Activated CD8-positive, alpha-beta memory T cell treated with anti-CD3 and anti-CD28 coated beads for 36 hours (primary cell): ENCODE results near the gene BCL2L12. TPM values are rescaled to one million over a fixed set of nuclear protein-coding genes. Genes with fewer than 3 reads are reported as not detected.

Source experiments
- CTCF ChIA-PET: fragments of 350-600 bp; sonication (Branson Sonifier 250); formaldehyde crosslinking; loops from one replicate; lab custom pipeline; 2021; ENCODE audit warnings: antibody characterized with exemption; lab: Charles Lee
- POLR2A ChIA-PET: fragments of 350-600 bp; sonication (Branson Sonifier 250); formaldehyde crosslinking; loops from one replicate; lab custom pipeline; 2021; ENCODE audit warnings: antibody characterized with exemption; lab: Charles Lee
- total RNA-seq, 2 experiments: library from RNA; stranded (reverse); gene quantifications; one replicate each; pipeline ENCODE4 v1.2.3, GENCODE V29; 2021

Gene BCL2L12
- total RNA-seq, 2 experiments from 2014 or later, result 72.3 to 73.6 TPM

DNA sequence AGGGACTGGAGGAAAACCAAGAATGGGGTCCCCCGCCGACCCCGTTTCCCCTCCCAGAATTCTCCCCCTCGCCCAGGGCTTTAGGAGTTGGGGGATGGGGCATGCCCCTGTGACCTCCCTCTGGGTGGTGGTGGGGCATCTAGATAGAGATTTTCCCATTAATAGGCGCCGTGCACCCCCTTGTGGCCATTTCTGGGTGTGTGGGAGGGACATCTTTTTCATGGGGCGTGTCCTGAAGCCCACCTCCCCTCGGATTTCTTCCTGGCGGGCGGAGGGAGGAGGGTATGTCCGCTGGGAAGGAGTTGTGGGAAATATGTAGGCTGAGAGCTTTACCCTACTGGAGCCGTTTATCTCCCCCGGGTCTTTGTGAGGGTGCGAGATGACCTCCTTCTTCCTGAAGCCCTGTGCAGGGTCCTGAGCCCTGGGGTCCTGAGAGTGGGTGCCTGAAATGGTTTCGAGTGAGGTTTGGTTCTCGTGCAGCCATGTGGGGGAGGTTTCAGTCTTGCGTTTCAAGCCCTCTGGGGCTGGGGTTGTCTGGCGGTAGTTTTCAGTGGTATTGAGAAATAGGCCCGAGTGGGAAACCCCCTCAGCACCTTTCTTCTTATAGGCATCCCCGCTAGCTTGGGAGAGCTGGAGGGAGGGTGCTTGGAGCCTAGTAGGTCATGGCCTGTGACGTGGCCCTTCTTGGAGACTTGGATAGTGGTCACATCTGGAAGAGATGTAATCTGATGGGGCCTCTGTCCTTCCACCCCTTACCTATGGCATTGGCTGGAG, 12.4 kb downstream of the BCL2L12 start:
- CTCF ChIA-PET, result interaction anchor here (0.7 to 3.6 kb wide), 11 partner anchors 7 to 179 kb away, joined by 3 to 20 read pairs (median 3); partner anchors contain the start of genes ADM5, BCL2L12, IRF3 and RRAS
- POLR2A ChIA-PET, result interaction anchor here (1.2 to 4.3 kb wide), 3 partner anchors 12 to 38 kb away, joined by 4 to 29 read pairs (median 4); partner anchors contain the start of genes BCL2L12, IRF3 and RRAS

DNA sequence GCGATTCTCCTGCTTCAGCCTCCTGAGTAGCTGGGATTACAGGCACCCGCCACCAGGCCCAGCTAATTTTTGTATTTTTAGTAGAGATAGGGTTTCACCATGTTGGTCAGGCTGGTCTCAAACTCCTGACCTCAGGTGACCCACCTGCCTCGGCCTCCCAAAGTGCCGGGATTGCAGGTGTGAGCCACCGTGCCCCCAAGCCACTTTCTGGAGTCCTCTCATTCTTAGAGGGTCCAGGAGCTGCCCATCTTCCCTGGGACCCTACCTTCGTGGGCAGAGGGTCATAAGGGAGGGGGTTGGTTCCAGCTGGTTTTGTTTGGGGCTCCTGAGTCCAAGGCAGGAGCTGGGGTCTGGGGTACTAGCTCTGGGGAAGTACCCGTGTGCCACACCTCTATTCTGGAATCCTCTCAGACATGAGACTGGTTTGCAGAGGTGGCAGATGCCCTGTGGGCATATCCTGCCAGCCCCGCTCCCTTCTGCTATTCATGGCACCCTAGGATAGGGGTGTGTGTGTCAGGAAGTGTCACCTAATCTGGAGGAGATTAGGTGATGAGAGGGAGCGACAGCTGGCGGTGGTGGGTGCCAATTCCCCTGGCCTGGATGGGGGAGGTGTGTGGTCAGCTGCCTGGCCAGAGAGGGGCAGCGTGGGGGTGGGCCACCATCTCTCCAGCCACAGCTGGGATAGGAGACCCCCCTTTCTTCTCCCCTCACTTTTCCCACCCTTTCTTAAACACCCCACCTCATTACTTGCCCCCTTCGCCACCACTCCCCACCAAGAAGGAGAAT, 13.4 kb downstream of the BCL2L12 start:
- CTCF ChIA-PET, result interaction anchor here (0.7 to 3.6 kb wide), 8 partner anchors 8 to 1356 kb away, joined by 3 to 20 read pairs (median 4); partner anchors contain the start of genes BCL2L12 and IRF3
- POLR2A ChIA-PET, result interaction anchor here (0.7 to 4.3 kb wide), 4 partner anchors 11 to 39 kb away, joined by 4 to 29 read pairs (median 4); partner anchors contain the start of genes BCL2L12, IRF3 and RRAS

DNA sequence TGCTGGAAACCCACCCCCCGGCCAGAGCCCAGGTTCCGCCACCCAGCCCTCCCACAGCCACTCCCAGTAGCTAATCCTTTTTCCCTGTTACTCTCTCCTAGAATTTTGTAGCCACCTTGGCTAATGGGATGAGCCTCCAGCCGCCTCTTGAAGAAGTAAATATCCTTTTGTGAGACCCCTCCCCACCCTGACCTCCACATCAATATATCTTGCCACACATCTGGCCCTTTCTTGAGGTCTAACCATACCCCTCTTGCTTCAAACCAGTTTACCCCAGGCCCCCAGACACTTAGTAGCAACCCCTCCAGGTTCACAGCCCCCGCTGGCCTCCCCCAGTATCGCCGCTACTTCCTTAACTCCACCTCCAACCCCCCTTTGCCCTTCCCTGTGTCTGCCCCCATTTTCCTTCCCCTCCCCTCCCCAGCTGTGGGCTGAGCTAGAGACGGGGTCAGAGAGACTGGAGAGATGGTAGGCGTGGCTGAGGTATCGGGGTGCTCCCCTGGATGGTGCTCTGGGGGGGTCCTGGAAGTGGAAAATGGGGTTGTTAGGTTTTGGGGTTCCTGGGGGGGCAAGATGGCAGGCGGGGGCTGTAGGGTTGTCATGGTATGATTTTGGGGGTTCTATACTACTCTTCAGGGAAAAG, 14.2 kb downstream of the BCL2L12 start:
- CTCF ChIA-PET, result interaction anchor here (0.6 to 3.6 kb wide), 9 partner anchors 9 to 1356 kb away, joined by 3 to 20 read pairs (median 4); partner anchors contain the start of genes ADM5, BCL2L12, IRF3 and RRAS
- POLR2A ChIA-PET, result interaction anchor here (0.6 kb wide), 1 partner anchor 30 kb away, joined by 5 read pairs; no protein-coding TSS in a partner anchor

DNA sequence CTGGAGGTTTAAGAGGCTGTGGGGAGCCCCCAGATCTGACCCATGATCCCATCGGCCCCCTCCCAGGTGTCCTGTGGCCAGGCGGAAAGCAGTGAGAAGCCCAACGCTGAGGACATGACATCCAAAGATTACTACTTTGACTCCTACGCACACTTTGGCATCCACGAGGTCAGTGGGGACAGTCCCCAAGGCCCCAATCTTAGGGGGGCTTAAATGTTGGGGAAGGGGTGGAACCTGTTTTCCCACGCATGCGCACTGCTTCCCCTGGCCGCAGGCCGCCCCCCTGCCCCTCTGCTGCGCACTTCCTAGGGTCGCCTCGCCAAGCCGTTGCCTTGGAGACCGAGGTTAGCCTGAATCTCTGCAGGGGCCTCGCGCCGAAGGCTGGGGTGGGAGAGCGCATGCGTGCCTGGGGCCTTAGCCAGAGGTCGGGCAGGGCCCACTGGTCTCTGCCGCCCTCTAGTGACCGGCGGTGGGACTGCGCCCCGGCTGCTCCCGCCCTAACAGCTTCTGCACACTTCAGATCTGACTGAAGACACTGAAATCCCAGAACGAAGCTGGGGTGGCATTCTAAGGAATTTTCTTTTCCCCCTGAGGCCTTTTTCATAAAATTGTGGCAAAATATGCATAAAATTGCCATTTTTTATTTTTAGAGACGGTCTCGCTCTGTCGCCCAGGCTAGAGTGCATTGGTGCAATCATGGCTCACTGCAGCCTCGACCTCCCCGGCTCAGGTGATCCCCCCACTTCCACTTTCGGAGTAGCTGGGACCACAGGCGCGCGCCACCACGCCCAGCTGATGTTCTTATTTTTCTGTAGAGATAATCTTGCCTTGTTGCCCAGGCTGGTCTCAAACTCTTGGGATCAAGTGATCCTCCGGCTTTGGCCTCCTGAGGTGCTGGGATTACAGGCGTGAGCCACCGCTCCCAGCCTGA, 15.0 kb downstream of the BCL2L12 start:
- POLR2A ChIA-PET, result interaction anchor here (0.6 kb wide), 1 partner anchor 31 kb away, joined by 5 read pairs; no protein-coding TSS in a partner anchor

DNA sequence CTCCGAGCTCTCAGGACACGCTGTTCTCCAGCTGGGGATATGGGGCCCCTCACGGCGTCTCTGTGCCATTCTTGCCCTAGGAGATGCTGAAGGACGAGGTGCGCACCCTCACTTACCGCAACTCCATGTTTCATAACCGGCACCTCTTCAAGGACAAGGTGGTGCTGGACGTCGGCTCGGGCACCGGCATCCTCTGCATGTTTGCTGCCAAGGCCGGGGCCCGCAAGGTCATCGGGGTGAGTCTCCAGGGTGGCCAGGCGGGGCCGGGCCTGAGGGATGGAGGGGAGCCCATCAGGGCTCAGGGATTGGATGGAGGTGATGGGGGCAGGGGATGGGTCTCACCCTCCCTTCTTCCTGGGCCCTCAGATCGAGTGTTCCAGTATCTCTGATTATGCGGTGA, 16.1 kb downstream of the BCL2L12 start:
- POLR2A ChIA-PET, result interaction anchor here (0.6 kb wide), 1 partner anchor 285 kb away, joined by 7 read pairs; no protein-coding TSS in a partner anchor

More for the DNA sequence above, 15.0 kb downstream of the BCL2L12 start:
- CTCF ChIA-PET, result interaction anchor here (0.6 to 1.4 kb wide), 16 partner anchors 9 to 683 kb away, joined by 3 to 7 read pairs (median 4); partner anchors contain the start of genes ADM5, CPT1C, FLT3LG and PTOV1

DNA sequence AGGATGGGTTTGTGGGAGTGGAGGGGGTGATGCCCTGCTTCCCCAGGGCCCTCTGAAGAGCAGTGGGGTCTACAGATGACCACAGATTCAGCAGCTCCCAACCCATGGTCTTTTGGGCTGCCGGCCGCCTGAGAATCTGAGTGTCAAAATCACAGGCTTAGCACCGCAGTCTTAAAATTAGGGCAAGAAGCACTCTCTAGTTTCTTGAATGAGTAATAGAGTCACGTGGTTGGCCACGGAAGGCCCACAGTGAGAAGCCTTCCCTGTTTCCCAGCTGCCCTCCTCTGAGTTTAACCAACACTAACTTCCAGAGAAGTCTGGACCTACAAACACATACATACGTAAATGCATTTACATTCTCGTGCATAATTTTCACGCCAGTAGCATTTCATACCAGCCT, 16.5 kb downstream of the BCL2L12 start:
- POLR2A ChIA-PET, result interaction anchor here (0.6 kb wide), 1 partner anchor 286 kb away, joined by 7 read pairs; no protein-coding TSS in a partner anchor

More for the DNA sequence above, 16.1 kb downstream of the BCL2L12 start:
- CTCF ChIA-PET, result interaction anchor here (1.1 to 1.4 kb wide), 4 partner anchors 11 to 208 kb away, joined by 3 to 7 read pairs (median 5); partner anchors contain the start of gene FLT3LG

DNA sequence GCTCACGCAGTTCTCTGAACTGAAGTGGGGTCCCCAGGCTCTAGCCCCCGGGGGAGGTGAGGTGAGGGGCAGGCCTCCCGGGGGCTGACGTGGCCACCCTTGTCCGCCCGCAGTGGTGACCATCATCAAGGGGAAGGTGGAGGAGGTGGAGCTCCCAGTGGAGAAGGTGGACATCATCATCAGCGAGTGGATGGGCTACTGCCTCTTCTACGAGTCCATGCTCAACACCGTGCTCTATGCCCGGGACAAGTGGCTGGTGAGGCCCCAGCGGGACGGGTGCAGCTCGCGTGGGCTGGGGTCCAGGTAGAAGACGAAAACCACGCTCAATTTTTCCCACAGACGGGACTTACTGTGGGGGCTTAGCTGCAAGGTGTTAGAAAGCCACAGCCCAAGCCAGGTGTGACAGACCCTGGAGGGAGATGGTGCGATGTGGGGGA, 18.1 kb downstream of the BCL2L12 start:
- CTCF ChIA-PET, result interaction anchor here (1.0 to 2.5 kb wide), 4 partner anchors 8 to 129 kb away, joined by 3 to 7 read pairs (median 4); partner anchors contain the start of gene FUZ
- POLR2A ChIA-PET, result no interaction called here

More for the DNA sequence above, 16.5 kb downstream of the BCL2L12 start:
- CTCF ChIA-PET, result interaction anchor here (1.4 kb wide), 1 partner anchor 176 kb away, joined by 4 read pairs; no protein-coding TSS in a partner anchor

DNA sequence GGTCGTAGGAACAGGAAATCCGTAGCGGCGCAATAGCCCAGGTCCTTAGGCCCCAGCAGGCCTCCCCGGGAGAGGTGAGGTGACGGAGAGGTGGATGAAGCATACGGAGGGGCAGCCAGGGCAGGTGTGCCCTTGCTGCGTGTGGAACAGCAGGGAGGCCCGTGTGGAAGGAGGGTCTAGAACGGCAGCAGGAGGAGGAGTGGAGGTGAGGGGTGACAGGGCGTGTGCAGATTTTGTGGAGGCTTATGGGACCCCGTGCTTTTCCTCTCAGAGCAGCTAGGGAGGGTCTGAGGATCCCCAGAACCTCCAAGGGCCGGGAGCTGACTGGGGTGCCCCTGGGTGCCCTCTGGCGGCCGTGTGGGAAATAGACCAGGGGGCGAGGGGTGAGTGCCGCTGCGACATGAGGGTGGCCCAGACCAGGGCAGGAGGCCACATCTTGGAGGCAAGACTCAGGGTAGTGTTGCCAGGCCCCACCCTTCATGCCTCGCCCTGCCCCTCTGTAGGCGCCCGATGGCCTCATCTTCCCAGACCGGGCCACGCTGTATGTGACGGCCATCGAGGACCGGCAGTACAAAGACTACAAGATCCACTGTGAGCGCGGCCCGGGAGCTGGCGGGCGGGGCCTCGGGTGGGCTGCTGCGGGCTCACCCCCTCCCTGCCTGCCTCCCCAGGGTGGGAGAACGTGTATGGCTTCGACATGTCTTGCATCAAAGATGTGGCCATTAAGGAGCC, 18.7 kb downstream of the BCL2L12 start:
- CTCF ChIA-PET, result interaction anchor here (0.5 to 2.5 kb wide), 7 partner anchors 8 to 177 kb away, joined by 3 to 7 read pairs (median 3); partner anchors contain the start of gene FUZ
- POLR2A ChIA-PET, result no interaction called here

DNA sequence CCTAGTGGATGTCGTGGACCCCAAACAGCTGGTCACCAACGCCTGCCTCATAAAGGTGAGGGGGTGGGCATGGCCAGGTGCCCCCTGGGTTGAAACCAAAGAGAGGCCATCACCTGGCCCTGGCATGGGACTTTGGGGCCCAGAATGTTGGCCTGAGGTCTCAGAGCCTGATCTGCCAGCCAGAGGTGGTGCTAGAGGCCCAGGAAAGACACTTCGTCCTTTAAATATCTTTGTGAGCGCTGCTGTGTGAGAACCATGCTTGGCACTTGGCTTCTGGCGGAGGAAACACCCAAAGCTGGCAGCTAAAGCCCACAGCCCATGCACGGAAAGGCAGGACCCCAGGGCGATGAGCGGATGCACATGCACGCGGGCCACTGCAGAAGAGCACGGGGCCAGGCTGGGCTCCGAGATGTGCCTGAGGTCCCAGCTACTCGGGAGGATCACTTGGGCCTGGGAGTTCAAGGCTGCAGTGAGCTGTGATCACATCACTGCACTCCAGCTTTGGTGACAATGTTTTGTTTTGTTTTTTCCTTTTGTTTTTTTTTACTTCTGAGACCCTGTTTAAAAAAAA, 19.3 kb downstream of the BCL2L12 start:
- CTCF ChIA-PET, result interaction anchor here (0.5 to 2.5 kb wide), 6 partner anchors 9 to 178 kb away, joined by 3 to 7 read pairs (median 4); partner anchors contain the start of gene FUZ
- POLR2A ChIA-PET, result interaction anchor here (0.9 kb wide), 1 partner anchor 13 kb away, joined by 3 read pairs; no protein-coding TSS in a partner anchor

DNA sequence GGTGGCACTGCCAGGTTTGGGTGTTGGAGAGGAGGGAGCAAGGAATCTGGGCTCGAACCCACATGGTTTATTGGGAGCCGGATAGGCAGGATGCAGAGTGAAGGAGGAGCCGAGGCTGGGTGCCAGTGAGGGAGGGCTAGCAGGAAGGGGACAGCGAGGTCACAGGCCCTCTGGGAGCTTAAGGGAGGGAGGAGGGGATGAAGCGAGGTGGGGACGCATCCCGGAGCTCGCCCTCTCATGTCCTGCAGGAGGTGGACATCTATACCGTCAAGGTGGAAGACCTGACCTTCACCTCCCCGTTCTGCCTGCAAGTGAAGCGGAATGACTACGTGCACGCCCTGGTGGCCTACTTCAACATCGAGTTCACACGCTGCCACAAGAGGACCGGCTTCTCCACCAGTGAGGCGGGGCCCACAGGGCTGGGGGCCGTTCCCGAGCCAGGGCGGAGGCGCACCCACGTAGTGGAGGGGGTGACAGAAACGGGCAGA, 20.2 kb downstream of the BCL2L12 start:
- POLR2A ChIA-PET, result interaction anchor here (0.9 to 1.1 kb wide), 2 partner anchors 9 to 12 kb away, joined by 3 to 4 read pairs; no protein-coding TSS in a partner anchor
- CTCF ChIA-PET, result interaction anchor here (1.1 to 2.5 kb wide), 3 partner anchors 10 to 22 kb away, joined by 3 to 7 read pairs (median 3); no protein-coding TSS in a partner anchor

DNA sequence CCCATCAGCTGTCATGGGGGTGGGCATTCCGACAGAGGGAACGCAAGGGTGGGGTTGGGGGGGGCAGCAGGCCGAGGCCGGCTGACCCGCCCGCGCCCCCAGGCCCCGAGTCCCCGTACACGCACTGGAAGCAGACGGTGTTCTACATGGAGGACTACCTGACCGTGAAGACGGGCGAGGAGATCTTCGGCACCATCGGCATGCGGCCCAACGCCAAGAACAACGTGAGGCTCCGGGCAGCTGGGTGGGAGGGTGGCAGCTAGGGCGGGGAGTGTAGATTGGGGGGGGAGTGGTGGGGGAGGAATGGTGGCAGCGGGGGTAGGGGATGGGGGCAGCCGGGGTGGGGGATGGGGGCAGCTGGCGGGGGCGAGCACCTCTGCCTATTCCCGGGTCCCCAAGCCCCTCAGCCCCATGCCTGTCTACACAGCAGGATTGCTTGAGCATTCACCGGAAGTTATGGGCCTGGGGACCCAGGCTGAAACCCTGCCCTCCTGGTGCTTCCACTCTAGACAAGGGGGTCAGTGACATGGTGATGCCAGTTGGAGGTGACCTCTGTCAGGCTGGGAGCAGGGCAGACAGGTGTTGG, 20.9 kb downstream of the BCL2L12 start:
- CTCF ChIA-PET, result interaction anchor here (0.6 to 2.5 kb wide), 5 partner anchors 8 to 107 kb away, joined by 3 to 7 read pairs (median 3); no protein-coding TSS in a partner anchor
- POLR2A ChIA-PET, result interaction anchor here (1.1 kb wide), 1 partner anchor 10 kb away, joined by 4 read pairs; no protein-coding TSS in a partner anchor

DNA sequence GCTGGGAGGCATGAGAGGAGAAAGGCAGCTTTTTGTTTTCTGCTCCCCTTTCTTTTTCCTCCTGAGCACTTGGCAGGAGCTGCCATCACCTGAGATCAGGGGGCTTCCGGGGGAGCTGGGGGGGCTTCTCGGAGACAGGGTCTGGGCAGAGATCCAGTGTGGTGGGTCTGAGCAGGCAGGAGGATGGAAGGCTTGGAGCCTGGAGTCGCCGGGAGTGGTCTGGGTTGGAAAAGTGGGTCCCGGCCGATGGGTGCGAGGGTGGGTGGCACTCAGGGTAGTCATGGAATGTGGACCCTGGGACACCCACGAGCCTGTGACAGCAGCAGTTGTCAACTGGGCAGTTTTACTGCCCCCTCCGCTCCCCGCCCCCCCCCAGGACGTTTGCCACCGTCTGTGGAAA, 21.4 kb downstream of the BCL2L12 start:
- ChIA-PET POLR2A (no interaction called here), CTCF (interaction anchor here (0.6 to 1.6 kb wide), 3 partner anchors 8 to 106 kb away, joined by 3 to 4 read pairs (median 3); no protein-coding TSS in a partner anchor)

DNA sequence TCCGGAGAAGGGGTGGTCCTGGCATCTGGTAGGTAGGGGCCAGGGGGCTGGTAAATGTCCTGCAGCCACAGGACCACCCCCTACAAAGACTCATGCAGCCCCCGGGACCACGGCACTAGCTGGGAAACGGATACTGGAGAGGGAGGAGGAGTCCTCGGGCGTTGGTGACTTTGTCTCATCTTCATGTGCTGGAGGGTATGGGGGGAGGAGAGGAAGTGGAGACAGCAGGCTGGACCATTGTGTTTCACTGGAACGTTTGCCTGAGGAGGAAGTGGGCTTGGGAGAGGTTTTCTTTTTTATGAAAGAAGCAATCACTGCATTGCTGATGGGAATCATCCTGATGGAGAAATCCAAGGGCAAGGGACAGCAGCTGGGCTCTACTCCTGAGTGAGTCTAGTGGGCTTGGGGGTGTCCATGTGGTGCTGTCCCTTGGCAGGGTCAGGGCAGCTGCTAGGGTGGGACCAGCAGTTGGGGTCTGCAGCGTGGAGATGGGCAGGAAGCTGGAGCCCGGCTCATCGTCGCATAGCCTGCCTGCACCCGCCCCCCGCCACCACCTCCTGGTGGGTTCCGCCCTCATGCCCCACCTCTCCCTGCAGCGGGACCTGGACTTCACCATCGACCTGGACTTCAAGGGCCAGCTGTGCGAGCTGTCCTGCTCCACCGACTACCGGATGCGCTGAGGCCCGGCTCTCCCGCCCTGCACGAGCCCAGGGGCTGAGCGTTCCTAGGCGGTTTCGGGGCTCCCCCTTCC, 22.0 kb downstream of the BCL2L12 start:
- POLR2A ChIA-PET, result no interaction called here
- CTCF ChIA-PET, result interaction anchor here (1.2 kb wide), 1 partner anchor 9 kb away, joined by 4 read pairs; no protein-coding TSS in a partner anchor

DNA sequence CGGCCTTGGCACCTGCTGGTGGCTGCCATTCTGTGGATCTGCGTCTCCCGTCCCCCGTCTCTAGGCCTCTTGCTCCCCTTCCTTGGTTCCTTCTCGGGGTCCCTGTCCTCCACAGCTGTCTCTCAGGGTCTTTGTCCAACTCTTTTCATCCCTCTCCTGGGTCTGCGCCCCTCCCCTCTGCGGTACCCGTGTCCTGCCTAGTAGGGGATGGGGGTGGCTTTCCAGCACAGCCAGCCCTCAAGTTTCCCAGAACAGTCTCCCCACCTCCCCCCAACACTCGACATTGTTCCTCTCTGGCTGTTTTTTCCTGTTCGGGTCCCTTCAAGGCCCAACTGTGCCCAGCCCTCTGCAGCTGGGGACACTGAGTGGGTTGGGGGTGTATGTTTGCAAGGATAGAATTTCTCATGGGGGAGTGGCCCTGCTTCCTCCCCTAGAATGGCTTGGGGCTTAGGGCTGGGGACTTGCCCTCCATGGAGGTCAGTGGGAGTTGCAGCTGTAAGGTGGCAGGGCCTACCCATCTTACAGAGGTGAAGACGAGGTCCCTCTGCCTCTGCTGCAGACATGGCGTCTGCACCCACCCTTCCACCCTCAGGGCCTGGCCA, 22.9 kb downstream of the BCL2L12 start:
- ChIA-PET CTCF (interaction anchor here (0.9 to 1.3 kb wide), 2 partner anchors 8 to 11 kb away, joined by 4 read pairs; partner anchors contain the start of gene PRMT1), POLR2A (no interaction called here)
